Right atrium auricular region (tissue), 2 donors: ENCODE measurements around the gene ESR2. TPM values are rescaled to one million over a fixed set of nuclear protein-coding genes. Genes with fewer than 3 reads are reported as not detected.

Experiments used
- DNase-seq: peaks from one replicate; pipeline ENCODE4 v3.0.0-alpha.2; 2019; ENCODE audit warnings: low spot score
- H3K27ac ChIP-seq, 2 donors: fragments of 200-600 bp; sonication (generic); 1 replicate in 1 of 2; 2 replicates in 1 of 2; pipeline ENCODE4 v1.5.1; 2016 to 2019
- H3K27me3 ChIP-seq, 2 donors: fragments of 200-600 bp; sonication (generic); one replicate each; pipeline versions ENCODE4 v1.5.1 to v1.6.0; 2017 to 2019
- H3K36me3 ChIP-seq: fragments of 200-600 bp; sonication (generic); one replicate; pipeline ENCODE4 v1.5.1; 2016
- H3K4me1 ChIP-seq, 2 donors: fragments of 200-600 bp; sonication (generic); one replicate each; pipeline versions ENCODE4 v1.5.1 to v1.6.0; 2017 to 2019
- H3K4me3 ChIP-seq, 2 donors: fragments of 200-600 bp; sonication (generic); 1 replicate in 1 of 2; 2 replicates in 1 of 2; pipeline ENCODE4 v1.5.1; 2017 to 2019; ENCODE audit warnings: mild to moderate bottlenecking in 1 of 2, moderate library complexity in 1 of 2
- H3K9me3 ChIP-seq, 2 donors: fragments of 200-600 bp; sonication (generic); one replicate each; pipeline ENCODE4 v1.5.1; 2019
- CTCF ChIP-seq, 2 donors: fragments of 200-600 bp; sonication (generic); IDR thresholded peaks; one replicate each; pipeline ENCODE4 v1.5.1; 2019; ENCODE audit warnings: antibody characterized with exemption in 2 of 2
- total RNA-seq, 2 donors: library from RNA; depleted of rRNA; stranded (reverse); fragments of >200 nt; gene quantifications; one replicate each; pipeline ENCODE4 v1.1.0, GENCODE V29; 2016

The ESR2 gene
- total RNA-seq, 2 donors from 2014 or later, result 0.20 to 0.30 TPM

DNA sequence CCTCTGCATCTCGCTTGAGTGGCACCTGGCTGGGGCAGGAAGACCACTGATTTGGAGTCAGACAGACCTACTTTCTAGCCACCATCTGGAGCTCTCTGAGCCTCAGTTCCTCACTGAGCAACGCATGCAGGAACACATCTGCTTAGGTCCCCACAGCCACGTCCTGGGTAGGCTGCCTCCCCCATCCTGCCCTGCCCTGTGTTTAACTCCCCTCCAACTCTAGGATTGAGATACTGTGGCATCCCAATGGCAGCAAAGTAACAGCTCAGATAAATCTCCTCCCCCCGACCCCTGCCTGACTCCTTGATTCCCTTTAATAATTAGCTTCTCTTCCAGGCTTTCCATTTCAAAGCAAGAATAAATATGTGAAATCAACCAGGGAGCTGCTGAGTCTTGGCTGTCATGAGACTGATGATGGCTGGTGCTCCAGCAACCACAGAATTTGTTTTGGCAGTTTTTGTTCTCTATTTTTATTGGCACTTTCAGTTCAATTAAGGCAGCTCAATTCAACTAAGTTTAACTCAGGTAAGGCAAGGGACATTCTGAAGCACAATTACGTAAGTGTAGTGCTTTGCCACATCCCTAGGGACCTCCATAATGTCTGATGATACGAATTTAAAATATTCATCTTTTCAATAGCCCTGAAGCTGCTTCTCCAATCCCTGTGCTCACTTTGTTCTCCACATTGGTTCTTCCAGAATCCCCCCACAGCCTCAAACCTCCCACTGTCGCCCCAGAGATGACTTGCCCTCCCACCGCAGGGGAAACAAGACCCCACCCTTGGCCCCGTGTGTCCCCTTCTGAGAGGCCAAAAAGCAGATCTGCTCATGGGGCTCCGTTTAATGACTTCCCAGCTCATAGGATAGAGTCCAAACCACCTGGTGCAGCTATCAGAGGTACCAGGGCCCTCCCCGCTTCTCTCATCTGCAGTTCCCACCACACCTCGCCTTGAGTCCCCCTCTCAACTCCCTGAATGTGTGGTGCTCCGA lies 58.2 kb downstream of the ESR2 start:
- Histone ChIP-seq H3K27ac (no peak overlapping the region), H3K4me1 (peaks cover 0 to 3% of the 10 kb centered on the region in 2 donors), H3K36me3 (peaks cover 2% of the 10 kb centered on the region), H3K27me3 (no peaks in the 10 kb centered on the region), H3K4me3 (no peak overlapping the region), H3K9me3 (no peaks in the 10 kb centered on the region)
- no peak for DNase-seq
- no peak for TF ChIP-seq CTCF (IDR thresholded peaks at IDR 0.05)

GRCh38 chr14:64234877-64235651 lies 59.1 kb downstream of the ESR2 start:
- Histone ChIP-seq H3K36me3 (peaks cover 6% of the 10 kb centered on the region), H3K27ac (no peak overlapping the region), H3K4me1 (peaks cover 0 to 3% of the 10 kb centered on the region in 2 donors), H3K4me3 (no peak overlapping the region), H3K9me3 (no peaks in the 10 kb centered on the region), H3K27me3 (no peaks in the 10 kb centered on the region)
- no peak for TF ChIP-seq CTCF (IDR thresholded peaks at IDR 0.05)
- DNase-seq, result no peak

- H3K4me3 ChIP-seq, result no peak overlapping the region
- H3K27me3 ChIP-seq, result no peaks in the 10 kb centered on the region
- no peaks in the 10 kb centered on the region for H3K9me3 ChIP-seq
- peaks cover 14% of the 10 kb centered on the region for H3K36me3 ChIP-seq
- H3K4me1 ChIP-seq, result peaks cover 0 to 3% of the 10 kb centered on the region in 2 donors
- no peak for DNase-seq
- H3K27ac ChIP-seq, result peak overlapping the region in 1 of 2 donors; percentile 65
- TF ChIP-seq CTCF (IDR thresholded peaks at IDR 0.05), result no peak
Observed at GRCh38 chr14:64233531-64234190, 60.5 kb downstream of the ESR2 start.

DNA sequence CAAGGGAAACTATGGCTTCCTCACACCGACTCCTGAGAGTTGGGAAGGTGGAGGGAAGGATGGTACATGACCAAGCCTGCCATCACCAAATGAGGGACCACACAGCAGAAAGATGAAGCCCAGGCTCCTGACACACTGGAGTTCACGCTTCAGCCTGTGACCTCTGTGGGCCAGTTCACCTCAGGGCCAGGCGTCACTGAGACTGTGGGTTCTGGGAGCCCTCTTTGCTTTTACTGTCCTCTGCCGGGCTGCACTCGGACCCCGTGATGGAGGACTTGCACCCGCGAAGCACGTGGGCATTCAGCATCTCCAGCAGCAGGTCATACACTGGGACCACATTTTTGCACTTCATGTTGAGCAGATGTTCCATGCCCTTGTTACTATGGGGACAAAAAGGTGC lies 61.2 kb downstream of the ESR2 start:
- no peak for DNase-seq
- Histone ChIP-seq H3K27me3 (no peaks in the 10 kb centered on the region), H3K27ac (peak overlapping the region; percentile 65 to 77), H3K36me3 (peaks cover 21% of the 10 kb centered on the region), H3K9me3 (no peaks in the 10 kb centered on the region), H3K4me1 (peaks cover 0 to 3% of the 10 kb centered on the region in 2 donors), H3K4me3 (no peak overlapping the region)
- no peak for TF ChIP-seq CTCF (IDR thresholded peaks at IDR 0.05)

GRCh38 chr14:64232095-64232838 lies 61.9 kb downstream of the ESR2 start:
- Histone ChIP-seq H3K27ac (peak overlapping the region; percentile 65 to 77), H3K4me3 (no peak overlapping the region), H3K4me1 (peaks cover 0 to 3% of the 10 kb centered on the region in 2 donors), H3K36me3 (peaks cover 28% of the 10 kb centered on the region), H3K9me3 (no peaks in the 10 kb centered on the region), H3K27me3 (no peaks in the 10 kb centered on the region)
- no peak for DNase-seq
- no peak for TF ChIP-seq CTCF (IDR thresholded peaks at IDR 0.05)
